Measurements from ENCODE around the gene SLC15A2. TPM values are rescaled to one million over a fixed set of nuclear protein-coding genes. Genes with fewer than 3 reads are reported as not detected.

Gene SLC15A2
- total and polyA plus RNA-seq, 2 donors from 2014 or later = 9.0 to 21.8 TPM

GRCh38 chr3:121979734-121980449, 85.7 kb downstream of the SLC15A2 start:
- FAIRE-seq (no peak), DNase-seq (no peak)
- H3K9me3 ChIP-seq (ENCODE audit: control insufficient read depth in 2 of 3, insufficient read depth in 1 of 3, low read length in 3 of 3) = peaks cover 0 to 8% (median 0%) of the 10 kb centered on the region in 3 donors
- no peaks in the 10 kb centered on the region for H3K4me1 ChIP-seq (ENCODE audit: control insufficient read depth in 2 of 3, insufficient read depth in 2 of 3, low read depth in 1 of 3, low read length in 3 of 3)
- no peak overlapping the region for H3K4me3 ChIP-seq (ENCODE audit: low read length in 3 of 3)
- no peaks in the 10 kb centered on the region for H3K27me3 ChIP-seq (ENCODE audit: control insufficient read depth, insufficient read depth, low read length)
- intact Hi-C loops (cut with DNase I) = no loop called here
- no peak overlapping the region for H3K9ac ChIP-seq (ENCODE audit: low read length in 3 of 3)
- TF ChIP-seq, protein P1, sequence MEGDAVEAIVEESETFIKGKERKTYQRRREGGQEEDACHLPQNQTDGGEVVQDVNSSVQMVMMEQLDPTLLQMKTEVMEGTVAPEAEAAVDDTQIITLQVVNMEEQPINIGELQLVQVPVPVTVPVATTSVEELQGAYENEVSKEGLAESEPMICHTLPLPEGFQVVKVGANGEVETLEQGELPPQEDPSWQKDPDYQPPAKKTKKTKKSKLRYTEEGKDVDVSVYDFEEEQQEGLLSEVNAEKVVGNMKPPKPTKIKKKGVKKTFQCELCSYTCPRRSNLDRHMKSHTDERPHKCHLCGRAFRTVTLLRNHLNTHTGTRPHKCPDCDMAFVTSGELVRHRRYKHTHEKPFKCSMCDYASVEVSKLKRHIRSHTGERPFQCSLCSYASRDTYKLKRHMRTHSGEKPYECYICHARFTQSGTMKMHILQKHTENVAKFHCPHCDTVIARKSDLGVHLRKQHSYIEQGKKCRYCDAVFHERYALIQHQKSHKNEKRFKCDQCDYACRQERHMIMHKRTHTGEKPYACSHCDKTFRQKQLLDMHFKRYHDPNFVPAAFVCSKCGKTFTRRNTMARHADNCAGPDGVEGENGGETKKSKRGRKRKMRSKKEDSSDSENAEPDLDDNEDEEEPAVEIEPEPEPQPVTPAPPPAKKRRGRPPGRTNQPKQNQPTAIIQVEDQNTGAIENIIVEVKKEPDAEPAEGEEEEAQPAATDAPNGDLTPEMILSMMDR (IDR thresholded peaks at IDR 0.05; ENCODE audit: borderline replicate concordance, extremely low read depth, insufficient read depth) = no peak
- no peak overlapping the region for H3K27ac ChIP-seq (ENCODE audit: low read depth in 2 of 2, low read length in 2 of 2)
- no peaks in the 10 kb centered on the region for H3K36me3 ChIP-seq (ENCODE audit: control insufficient read depth in 2 of 3, insufficient read depth in 3 of 3, low read length in 3 of 3)

DNA sequence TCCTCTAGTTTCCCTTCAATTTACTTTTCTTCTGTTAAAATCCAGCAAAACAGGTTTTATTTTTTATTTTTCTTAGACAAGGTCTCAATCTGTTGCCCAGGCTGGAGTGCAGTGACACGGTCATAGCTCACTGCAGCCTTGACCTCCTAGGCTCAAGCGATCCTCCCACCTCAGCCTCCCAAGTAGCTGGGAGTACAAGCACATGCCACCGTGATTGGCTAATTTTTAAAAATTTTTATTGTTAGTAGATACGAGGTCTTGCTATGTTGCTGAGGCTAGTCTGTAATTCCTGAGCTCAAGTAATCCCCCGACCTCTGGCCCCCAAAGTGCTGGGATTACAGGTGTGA, 86.2 kb downstream of the SLC15A2 start:
- Histone ChIP-seq H3K36me3 (ENCODE audit: control insufficient read depth in 2 of 3, insufficient read depth in 3 of 3, low read length in 3 of 3) (no peaks in the 10 kb centered on the region), H3K27me3 (ENCODE audit: control insufficient read depth, insufficient read depth, low read length) (no peaks in the 10 kb centered on the region), H3K27ac (ENCODE audit: low read depth in 2 of 2, low read length in 2 of 2) (no peak overlapping the region), H3K9me3 (ENCODE audit: control insufficient read depth in 2 of 3, insufficient read depth in 1 of 3, low read length in 3 of 3) (peaks cover 0 to 8% (median 0%) of the 10 kb centered on the region in 3 donors), H3K4me1 (ENCODE audit: control insufficient read depth in 2 of 3, insufficient read depth in 2 of 3, low read depth in 1 of 3, low read length in 3 of 3) (no peaks in the 10 kb centered on the region), H3K4me3 (ENCODE audit: low read length in 3 of 3) (no peak overlapping the region), H3K9ac (ENCODE audit: low read length in 3 of 3) (no peak overlapping the region)
- intact Hi-C loops (cut with DNase I) = no loop called here
- TF ChIP-seq, protein P1 (IDR thresholded peaks at IDR 0.05; ENCODE audit: borderline replicate concordance, extremely low read depth, insufficient read depth) = no peak
- FAIRE-seq (no peak), DNase-seq (no peak)

DNA sequence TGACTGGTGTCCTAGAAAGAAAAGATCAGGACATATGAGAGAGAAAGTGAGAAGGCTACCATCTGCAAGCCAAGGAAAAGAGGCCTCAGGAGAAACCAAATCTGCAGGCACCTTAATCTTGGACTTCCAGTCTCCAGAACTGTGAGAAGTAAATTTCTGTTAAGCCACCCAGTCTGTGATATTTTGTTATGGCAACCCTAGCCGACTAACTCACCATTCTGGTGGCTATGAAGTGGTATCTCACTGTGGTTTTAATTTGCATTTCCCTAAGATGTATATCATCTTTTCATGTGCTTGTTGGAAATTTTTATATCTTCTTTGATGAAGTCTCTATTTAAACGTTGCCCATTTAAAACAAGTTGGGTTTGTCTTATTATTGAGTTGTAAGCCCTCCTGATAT, 87.3 kb downstream of the SLC15A2 start:
- no peak for FAIRE-seq
- Histone ChIP-seq H3K4me1 (ENCODE audit: control insufficient read depth in 2 of 3, insufficient read depth in 2 of 3, low read depth in 1 of 3, low read length in 3 of 3) (no peaks in the 10 kb centered on the region), H3K36me3 (ENCODE audit: control insufficient read depth in 2 of 3, insufficient read depth in 3 of 3, low read length in 3 of 3) (no peaks in the 10 kb centered on the region), H3K9me3 (ENCODE audit: control insufficient read depth in 2 of 3, insufficient read depth in 1 of 3, low read length in 3 of 3) (peaks cover 0 to 8% (median 0%) of the 10 kb centered on the region in 3 donors), H3K4me3 (ENCODE audit: low read length in 3 of 3) (no peak overlapping the region), H3K27me3 (ENCODE audit: control insufficient read depth, insufficient read depth, low read length) (no peaks in the 10 kb centered on the region), H3K27ac (ENCODE audit: low read depth in 2 of 2, low read length in 2 of 2) (no peak overlapping the region), H3K9ac (ENCODE audit: low read length in 3 of 3) (no peak overlapping the region)
- no peak for DNase-seq
- TF ChIP-seq, protein P1 (IDR thresholded peaks at IDR 0.05; ENCODE audit: borderline replicate concordance, extremely low read depth, insufficient read depth) = no peak
- intact Hi-C loops (cut with DNase I) = no loop called here
